ENCODE data around the gene TMEM52.
"Not testable (repeated sequence)": the region's sequence is repeated elsewhere in the genome, so short reads cannot be mapped to it uniquely, and the experiment has no call there.

Gene TMEM52

DNA sequence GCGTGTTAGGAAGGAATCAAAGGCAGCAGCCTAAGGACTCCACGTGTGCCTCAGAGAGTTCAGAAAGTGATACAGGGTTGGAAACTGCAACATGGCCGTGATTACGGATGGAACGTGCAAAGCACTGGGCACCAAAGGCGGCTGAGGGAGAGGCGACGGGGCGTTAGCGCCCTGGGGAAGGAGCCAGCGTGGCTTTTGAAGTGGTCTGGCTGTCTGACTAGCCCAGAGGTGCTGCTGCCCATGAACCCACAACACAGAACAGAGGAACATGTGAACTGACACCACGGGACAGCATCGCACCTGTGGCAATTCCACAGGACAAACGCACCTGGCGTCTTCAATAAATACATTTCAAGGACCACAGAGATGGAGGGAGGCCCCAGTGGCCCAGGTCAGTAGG is 18.0 kb upstream of the TMEM52 start:
- H3K4me3 ChIP-seq (ENCODE audit: low read depth, low read length) = no peak overlapping the region
- TF ChIP-seq, protein P1, sequence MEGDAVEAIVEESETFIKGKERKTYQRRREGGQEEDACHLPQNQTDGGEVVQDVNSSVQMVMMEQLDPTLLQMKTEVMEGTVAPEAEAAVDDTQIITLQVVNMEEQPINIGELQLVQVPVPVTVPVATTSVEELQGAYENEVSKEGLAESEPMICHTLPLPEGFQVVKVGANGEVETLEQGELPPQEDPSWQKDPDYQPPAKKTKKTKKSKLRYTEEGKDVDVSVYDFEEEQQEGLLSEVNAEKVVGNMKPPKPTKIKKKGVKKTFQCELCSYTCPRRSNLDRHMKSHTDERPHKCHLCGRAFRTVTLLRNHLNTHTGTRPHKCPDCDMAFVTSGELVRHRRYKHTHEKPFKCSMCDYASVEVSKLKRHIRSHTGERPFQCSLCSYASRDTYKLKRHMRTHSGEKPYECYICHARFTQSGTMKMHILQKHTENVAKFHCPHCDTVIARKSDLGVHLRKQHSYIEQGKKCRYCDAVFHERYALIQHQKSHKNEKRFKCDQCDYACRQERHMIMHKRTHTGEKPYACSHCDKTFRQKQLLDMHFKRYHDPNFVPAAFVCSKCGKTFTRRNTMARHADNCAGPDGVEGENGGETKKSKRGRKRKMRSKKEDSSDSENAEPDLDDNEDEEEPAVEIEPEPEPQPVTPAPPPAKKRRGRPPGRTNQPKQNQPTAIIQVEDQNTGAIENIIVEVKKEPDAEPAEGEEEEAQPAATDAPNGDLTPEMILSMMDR (IDR thresholded peaks at IDR 0.05; ENCODE audit: low read depth, low read length) = no peak

DNA sequence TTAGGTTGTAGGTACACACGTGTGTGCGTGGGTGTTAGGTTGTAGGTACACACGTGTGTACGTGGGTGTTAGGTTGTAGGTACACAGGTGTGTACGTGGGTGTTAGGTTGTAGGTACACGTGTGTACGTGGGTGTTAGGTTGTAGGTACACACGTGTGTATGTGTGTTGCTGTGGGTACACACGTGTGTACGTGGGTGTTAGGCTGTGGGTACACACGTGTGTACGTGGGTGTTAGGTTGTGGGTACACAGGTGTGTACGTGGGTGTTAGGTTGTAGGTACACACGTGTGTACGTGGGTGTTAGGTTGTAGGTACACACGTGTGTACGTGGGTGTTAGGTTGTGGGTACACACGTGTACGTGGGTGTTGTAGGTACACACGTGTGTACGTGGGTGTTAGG is 15.8 kb upstream of the TMEM52 start:
- H3K4me3 ChIP-seq (ENCODE audit: low read depth, low read length) = not testable (repeated sequence)

DNA sequence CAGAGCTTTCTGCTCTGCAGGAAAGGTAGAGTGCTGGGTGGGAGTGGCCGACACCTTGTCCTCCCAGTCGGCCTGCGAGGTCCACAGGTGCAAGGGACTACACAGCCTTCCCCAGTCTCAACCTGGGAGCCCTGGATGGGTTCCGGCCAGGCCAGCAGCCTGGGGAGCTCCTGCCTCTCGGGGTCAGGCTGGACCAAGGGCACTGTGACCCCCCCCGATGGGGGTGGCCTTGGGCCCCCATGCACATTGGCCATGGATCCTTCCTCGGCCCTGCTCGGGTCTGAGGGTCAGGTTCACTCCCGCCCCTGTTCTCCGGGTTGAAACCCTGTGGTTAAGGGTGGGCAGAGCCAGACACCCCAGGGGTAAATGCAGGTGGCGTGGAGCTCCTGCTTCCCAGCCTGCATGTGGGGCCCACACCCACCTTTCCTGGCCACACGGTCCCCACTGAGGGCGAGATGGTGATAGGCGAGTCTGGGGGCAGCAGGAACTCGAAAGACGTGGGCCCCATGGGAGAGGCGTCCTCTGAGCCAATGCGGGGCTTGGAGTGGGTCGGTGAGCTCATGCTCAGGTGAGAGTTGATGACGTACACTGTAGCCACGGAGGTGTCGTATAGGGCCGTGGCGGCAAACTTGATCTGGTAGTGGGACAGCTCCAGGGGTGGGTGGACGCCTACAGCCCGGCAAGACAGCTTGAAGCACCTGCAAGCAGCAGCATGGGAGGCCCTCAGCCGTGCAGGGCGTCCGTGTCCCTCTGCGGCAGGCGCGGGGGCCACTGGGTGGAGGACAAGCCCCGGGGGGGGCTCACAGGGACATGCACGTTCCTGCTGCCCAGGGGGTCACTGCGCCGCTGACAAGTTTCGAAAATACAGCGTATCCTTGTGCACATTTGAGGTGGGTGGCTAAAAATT is 10.8 kb upstream of the TMEM52 start:
- TF ChIP-seq, protein P1 (IDR thresholded peaks at IDR 0.05; ENCODE audit: low read depth, low read length) = no peak
- no peak overlapping the region for H3K4me3 ChIP-seq (ENCODE audit: low read depth, low read length)

DNA sequence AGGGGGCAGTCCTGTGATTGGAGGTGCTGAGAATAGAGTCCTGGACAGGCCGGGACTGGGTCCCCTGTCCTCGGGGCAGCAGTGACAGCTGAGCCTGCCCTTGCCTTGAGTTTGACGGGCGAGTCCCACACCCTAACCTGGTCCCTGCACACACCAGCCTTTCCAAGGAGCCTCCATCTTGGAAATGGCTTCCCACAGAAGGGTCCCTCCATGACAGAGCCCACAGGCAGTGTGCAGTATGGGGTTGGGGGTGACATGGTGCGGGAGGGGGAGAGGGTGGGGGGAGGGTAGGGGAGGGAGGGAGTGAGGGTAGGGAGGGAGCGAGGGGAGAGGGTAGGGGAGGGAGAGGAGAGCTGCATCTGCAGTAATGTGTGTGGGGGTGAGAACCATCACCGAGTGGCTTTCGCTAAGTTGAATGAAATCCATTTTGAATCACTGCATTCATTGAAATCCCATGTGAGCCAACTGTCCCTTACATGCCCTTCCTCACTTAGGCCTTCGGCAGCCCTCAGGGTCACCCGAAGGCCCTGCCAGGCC is 10.1 kb upstream of the TMEM52 start:
- TF ChIP-seq, protein P1 (IDR thresholded peaks at IDR 0.05; ENCODE audit: low read depth, low read length) = no peak

DNA sequence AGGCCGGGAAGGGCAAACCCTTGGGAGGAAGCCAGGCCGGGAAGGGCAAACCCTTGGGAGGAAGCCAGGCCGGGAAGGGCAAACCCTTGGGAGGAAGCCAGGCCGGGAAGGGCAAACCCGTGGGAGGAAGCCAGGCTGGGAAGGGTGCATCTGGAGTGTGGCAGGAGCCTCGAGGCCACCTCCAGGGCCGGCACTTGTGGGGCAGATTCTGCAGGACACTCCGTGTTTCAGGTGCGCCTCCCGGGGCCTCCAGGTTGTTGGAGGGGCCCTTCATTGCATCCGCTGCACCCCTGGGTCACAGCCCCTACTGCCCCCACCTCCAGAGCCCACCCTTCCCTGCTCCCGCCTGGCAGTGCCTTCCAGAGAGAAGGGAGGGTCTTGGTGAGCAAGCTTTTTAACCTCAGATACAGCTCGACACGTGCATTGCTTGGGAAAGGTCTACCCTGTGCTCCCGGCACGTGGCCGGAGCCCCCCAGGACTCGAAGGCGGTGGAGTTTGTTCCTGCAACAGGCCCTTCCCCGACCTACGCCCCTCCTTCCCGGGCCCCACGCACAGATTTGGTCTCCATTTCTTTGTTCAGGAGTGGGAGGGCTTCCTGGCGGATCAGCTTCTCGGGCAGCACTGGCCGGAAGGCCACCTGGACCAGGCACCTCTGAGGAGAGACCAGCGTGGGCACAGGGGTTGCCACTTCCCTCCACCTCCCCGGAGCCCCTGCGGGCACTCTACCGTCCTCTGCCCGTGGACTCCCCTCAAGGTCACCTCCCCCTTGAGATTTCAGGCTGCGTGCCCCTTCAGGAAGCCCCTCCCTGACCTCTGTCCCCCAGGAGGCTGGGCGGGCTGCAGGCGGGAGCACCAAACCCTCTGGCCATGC is 9.4 kb upstream of the TMEM52 start:
- TF ChIP-seq, protein P1 (IDR thresholded peaks at IDR 0.05; ENCODE audit: low read depth, low read length) = no peak

More for the DNA sequence above, 10.1 kb upstream of the TMEM52 start:
- no peak overlapping the region for H3K4me3 ChIP-seq (ENCODE audit: low read depth, low read length)

DNA sequence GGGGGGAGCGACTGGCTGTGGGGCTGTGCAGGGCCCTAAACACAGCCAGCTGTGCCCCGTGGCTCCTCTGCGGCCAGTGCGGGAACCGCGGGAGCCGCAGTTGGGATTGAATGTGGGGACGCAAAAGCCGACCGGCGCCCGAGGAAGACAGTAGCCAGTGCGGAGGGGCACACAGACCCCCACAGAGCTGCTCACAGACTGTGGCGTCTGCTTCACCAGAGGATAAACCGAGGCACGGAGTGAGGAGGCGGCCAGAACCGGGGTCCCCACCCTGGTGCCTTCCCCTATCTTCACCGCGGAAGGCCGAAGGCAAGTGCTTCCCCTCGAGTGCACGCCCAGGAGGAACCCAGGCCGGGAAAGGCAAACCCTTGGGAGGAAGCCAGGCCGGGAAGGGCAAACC is 8.7 kb upstream of the TMEM52 start:
- TF ChIP-seq, protein P1 (IDR thresholded peaks at IDR 0.05; ENCODE audit: low read depth, low read length) = no peak

More for the DNA sequence above, 9.4 kb upstream of the TMEM52 start:
- no peak overlapping the region for H3K4me3 ChIP-seq (ENCODE audit: low read depth, low read length)

DNA sequence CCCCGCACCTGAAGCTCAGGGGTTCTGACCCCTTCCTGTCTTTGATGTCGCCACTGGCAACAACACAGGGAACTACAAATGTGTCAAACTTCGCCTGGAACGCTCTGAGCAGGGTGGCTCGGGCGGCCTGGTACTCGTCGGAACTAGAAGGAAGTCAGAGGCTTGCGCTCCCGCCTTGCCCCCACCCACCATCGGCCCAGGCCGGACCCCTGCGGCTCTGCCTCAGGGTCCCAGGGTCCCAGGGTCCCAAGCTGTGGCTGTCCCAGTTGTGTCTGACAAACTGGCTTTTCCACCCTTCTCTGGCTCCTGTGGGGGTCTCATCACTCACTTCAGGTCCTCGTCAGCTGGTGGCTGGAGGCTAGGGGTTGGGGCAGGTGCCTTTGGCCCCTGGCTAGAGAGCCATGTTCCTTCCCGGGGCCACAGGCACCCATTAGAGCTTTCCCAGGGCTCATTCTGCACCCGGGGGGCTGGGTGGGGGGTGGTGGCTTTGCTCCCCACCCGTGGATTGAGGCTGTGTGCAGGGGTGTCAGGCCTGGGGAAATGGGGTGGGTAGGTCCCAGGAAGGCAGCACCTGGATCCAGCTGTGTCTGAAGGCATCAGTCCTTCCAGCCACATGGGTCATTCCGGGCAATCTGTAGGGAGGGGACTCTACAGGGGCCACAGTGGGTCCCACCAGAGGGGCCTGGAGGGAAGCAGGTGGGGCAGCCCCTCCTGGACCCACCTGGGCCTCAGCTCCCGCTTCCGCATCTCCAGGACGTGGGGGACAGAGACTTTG is 8.0 kb upstream of the TMEM52 start:
- no peak overlapping the region for H3K4me3 ChIP-seq (ENCODE audit: low read depth, low read length)
- TF ChIP-seq, protein P1 (IDR thresholded peaks at IDR 0.05; ENCODE audit: low read depth, low read length) = no peak

More for the DNA sequence above, 8.7 kb upstream of the TMEM52 start:
- H3K4me3 ChIP-seq (ENCODE audit: low read depth, low read length) = no peak overlapping the region

Measured in WI38 (cell line).